Effector memory CD4-positive, alpha-beta T cell (primary cell): Measurements from ENCODE around the gene ADARB2.
"Not testable (repeated sequence)": the region's sequence is repeated elsewhere in the genome, so short reads cannot be mapped to it uniquely, and the experiment has no call there.

Source experiments
- DNase-seq, 3 donors: peaks; one replicate each; pipeline ENCODE4 v3.0.0-alpha.2; 2020
- H3K27ac ChIP-seq: 2 replicates; pipeline ENCODE4 v1.7.0; 2013; ENCODE audit warnings: mild to moderate bottlenecking, low read length, moderate library complexity; ENCODE audit not compliant: insufficient read depth, poor library complexity, severe bottlenecking
- H3K27me3 ChIP-seq: replicated peaks from 2 replicates; pipeline ENCODE4 v1.7.0; 2013; ENCODE audit warnings: mild to moderate bottlenecking, low read length; ENCODE audit not compliant: insufficient read depth, control insufficient read depth, poor library complexity, severe bottlenecking
- H3K36me3 ChIP-seq: 2 replicates; pipeline ENCODE4 v1.7.0; 2013; ENCODE audit warnings: mild to moderate bottlenecking, low read length, moderate library complexity; ENCODE audit not compliant: control insufficient read depth, insufficient read depth
- H3K4me1 ChIP-seq: 2 replicates; pipeline ENCODE4 v1.7.0; 2013; ENCODE audit warnings: low read length, mild to moderate bottlenecking; ENCODE audit not compliant: control insufficient read depth, insufficient read depth, poor library complexity, severe bottlenecking
- H3K4me3 ChIP-seq: 2 replicates; pipeline ENCODE4 v1.7.0; 2013; ENCODE audit warnings: low read length, low read depth, mild to moderate bottlenecking; ENCODE audit not compliant: insufficient read depth, poor library complexity, severe bottlenecking
- H3K9me3 ChIP-seq: 2 replicates; pipeline ENCODE4 v1.7.0; 2013; ENCODE audit warnings: mild to moderate bottlenecking, low read length, moderate library complexity; ENCODE audit not compliant: control insufficient read depth

The ADARB2 gene

DNA sequence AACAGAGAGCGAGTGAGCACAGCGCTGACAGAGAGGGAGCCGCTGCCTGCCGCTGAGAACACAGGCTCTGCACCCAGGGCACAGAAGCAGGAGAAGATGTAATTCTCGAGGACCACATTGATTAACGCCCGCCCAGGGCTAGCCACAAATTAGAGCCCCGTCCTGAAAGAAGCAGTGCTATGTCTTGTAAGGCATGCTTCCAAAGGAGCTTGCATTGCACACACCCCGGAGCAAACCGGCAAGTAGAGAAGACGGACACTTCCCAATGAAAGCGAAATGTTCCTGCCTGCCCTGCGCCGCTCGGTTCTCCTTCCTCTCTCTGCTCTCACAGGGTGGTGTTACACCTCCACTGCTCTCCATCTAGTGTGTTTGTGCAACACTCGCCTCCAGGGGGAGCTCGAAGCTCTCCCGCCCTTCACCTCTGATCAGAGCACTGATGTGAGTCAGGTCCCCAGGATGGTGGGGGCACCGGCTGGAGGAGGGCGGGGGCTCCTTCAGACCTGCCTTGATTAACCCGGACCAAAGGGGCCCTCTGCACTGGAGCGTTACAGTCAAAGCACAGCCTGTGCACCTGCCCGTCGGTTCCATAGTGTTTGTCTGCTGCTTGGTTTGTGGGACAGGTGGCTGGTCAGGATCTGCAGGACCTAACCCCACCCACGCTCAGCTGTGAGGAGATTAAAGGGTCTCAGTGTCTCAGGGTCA lies 316.5 kb downstream of the ADARB2 start:
- Histone ChIP-seq H3K4me1 (no peaks in the 10 kb centered on the region), H3K36me3 (no peaks in the 10 kb centered on the region), H3K4me3 (no peak overlapping the region), H3K9me3 (no peaks in the 10 kb centered on the region), H3K27ac (no peak overlapping the region), H3K27me3 (peaks cover 6% of the 10 kb centered on the region)
- peak in 2 of 3 donors; percentile 5 to 11 for DNase-seq

DNA sequence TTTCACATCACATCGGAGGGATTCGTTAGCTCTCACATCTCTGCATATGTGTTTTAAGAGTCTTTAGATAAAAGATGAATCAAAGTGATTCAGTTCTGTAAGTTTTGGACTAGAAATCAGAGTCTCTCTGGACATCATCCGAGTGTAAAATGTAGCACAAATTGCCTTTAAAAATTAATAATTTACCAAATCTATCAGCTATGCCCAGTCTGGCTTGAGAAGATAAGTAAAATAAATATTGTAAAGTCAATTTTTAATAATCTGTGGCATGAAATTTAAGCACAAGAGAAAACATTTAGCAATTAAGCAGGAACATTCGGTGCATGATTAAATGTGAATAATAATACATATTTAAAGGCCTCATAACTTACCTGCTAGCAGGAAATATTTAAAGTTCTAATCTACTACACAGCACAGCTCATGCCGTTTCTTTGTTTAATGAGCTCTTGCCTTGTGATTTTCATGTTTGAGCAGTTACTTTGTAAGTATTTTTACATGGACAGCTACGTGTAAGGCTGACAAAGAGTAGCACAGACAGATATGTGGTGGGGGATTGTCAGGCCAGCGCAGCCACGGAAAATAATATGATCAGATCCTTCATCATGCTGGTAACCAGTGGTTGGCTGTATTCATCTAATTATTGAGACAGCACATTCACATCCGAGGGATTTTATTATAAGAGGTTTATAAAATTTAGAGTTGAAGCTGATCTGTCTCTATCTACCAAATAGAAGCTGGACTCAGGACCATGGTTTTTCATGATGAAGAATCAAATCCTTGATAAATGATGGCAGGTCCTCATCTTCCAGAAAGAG lies 317.3 kb downstream of the ADARB2 start:
- DNase-seq = no peak
- no peak overlapping the region for H3K4me3 ChIP-seq
- no peaks in the 10 kb centered on the region for H3K4me1 ChIP-seq
- H3K27me3 ChIP-seq = peaks cover 6% of the 10 kb centered on the region
- no peaks in the 10 kb centered on the region for H3K36me3 ChIP-seq
- no peaks in the 10 kb centered on the region for H3K9me3 ChIP-seq
- no peak overlapping the region for H3K27ac ChIP-seq

DNA sequence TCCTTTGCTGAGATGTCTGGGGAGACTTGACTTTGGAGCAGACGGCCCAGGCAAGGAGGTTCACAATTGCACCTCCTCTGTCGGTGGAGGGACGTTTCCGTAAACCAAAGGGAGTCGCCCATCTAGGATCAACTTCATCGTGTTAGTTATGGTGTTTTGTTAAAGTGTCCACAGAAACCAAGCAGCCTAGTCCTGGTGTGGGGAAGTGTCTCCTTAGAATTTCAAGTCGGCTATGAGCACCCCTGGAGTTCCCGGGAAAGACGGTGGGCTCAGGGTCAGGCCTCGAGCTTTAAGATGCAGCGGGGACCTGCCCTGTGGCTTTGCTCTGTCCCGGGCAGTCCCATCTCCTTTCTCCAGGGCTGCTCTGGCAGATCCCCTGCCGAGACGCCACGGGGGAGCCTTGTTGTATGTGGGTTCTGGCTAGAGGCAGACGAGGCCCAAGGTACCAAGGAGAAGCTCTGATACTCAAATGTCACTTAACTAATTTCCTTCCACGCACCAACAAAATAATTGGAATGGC lies 319.2 kb downstream of the ADARB2 start:
- H3K27me3 ChIP-seq = peaks cover 6% of the 10 kb centered on the region
- DNase-seq = no peak
- no peak overlapping the region for H3K4me3 ChIP-seq
- no peaks in the 10 kb centered on the region for H3K9me3 ChIP-seq
- H3K27ac ChIP-seq = no peak overlapping the region
- H3K36me3 ChIP-seq = no peaks in the 10 kb centered on the region
- no peaks in the 10 kb centered on the region for H3K4me1 ChIP-seq

DNA sequence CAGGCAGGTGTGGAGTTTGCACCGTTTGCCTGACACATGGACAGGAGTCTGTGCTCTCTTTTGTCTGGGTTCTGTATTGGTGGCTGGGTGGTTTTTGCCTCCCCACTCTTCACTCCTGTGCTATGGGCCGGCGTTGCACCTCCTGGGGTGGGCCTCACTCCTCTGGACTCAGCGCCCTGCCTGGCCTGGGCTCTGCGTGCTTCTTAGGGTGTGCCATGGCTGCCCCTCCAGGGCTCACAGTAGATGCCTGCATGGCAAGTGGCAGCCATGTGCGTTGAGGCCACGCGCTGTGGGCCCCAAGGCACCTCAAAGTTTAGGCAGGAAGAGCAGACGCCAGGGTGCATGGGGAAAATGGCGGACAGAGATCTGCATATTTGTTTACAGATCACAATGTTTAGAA lies 319.8 kb downstream of the ADARB2 start:
- no peak for DNase-seq
- Histone ChIP-seq H3K36me3 (no peaks in the 10 kb centered on the region), H3K4me1 (no peaks in the 10 kb centered on the region), H3K4me3 (no peak overlapping the region), H3K27me3 (peaks cover 6% of the 10 kb centered on the region), H3K27ac (no peak overlapping the region), H3K9me3 (no peaks in the 10 kb centered on the region)

DNA sequence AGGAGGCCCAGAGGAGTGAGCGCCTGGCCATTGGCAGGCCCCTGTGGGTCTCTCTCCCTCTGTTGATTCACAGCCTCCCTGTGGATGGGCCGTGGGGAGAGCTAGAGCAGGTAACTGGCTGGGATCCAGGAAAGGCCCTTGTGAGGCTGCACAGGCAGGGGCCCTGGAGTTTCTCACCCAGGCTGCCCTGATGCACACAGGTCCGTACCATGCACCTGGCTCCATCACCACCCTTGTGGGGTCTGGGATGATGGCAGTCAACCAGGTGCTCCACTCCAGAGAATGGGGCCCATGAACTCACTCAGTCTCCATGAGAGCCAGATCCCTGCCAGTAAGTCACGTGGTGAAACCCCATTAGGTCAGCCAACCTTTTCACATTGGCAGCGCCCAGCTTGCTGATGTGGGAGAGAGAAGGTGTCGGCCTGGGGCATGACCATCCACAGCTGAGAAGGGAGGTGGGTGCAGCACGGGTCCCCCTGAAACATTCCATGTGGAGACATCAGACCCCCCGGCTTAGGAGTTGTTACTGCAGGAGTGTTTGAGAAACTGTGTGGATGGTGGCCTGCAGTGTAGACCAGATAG lies 320.8 kb downstream of the ADARB2 start:
- H3K27me3 ChIP-seq = peaks cover 6% of the 10 kb centered on the region
- H3K4me1 ChIP-seq = no peaks in the 10 kb centered on the region
- no peak overlapping the region for H3K27ac ChIP-seq
- H3K9me3 ChIP-seq = no peaks in the 10 kb centered on the region
- H3K36me3 ChIP-seq = no peaks in the 10 kb centered on the region
- DNase-seq = no peak
- no peak overlapping the region for H3K4me3 ChIP-seq

DNA sequence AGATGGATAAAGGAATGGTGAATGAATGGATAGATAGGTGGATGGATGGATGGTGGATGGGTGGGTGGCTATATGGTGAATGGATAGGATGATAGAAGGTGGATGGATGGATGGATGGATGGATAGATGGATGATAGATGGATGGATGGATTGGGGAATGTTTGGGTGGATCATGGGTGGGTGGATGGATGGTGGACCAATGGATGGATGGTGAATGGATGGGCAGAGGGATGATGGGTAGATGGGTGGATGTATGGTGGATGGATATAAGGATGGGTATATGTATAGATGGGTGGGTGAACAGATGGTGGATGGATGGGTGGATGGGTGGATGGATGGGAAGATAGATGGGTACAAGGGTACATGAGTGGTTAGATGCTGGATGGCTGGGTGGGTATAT lies 322.4 kb downstream of the ADARB2 start:
- DNase-seq = no peak
- Histone ChIP-seq H3K27me3 (peaks cover 6% of the 10 kb centered on the region), H3K9me3 (no peaks in the 10 kb centered on the region), H3K27ac (no peak overlapping the region), H3K4me3 (no peak overlapping the region), H3K4me1 (no peaks in the 10 kb centered on the region), H3K36me3 (no peaks in the 10 kb centered on the region)

DNA sequence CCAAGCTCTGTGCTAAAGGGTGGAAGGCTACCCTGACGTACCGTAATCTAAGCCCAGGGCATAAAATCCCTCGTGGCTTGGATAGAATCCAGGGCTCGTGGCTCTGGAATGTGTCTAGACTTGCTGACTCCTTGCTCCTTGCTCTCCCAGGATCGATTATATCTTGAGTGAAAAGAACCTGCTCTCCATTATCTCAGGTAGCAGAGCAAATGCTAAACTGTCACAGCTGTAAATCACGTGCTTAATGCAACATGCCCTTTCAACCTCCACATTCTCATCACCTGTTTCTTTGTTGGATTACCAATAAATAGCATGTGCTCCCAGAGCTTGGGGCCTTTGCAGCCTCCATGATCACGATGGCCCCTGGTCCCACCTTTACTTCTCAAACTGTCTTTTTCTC lies 323.0 kb downstream of the ADARB2 start:
- H3K4me3 ChIP-seq, H3K9me3 ChIP-seq, H3K27ac ChIP-seq, H3K36me3 ChIP-seq, H3K4me1 ChIP-seq, DNase-seq, H3K27me3 ChIP-seq: not testable (repeated sequence)

DNA sequence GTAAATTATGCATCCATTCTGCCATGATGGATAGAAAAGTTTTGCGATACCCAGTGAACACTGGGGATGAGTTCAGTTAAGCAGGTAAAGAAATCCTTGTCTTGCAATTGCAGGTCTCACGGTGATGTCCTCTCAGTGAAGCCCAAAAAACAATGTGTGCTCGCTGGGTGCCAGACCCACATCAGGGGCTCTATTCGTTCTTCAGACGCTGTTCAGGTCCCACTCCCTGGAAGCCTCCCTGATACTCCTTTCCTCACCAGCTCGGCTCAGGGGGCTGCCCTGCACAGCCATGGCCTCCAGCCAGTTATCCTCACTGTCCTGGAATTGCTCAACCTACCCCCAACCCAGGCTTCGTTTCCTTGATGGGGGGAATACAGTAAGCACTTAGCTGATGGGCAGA lies 323.5 kb downstream of the ADARB2 start:
- no peaks in the 10 kb centered on the region for H3K4me1 ChIP-seq
- no peaks in the 10 kb centered on the region for H3K27me3 ChIP-seq
- H3K27ac ChIP-seq = no peak overlapping the region
- no peak for DNase-seq
- H3K9me3 ChIP-seq = no peaks in the 10 kb centered on the region
- no peak overlapping the region for H3K4me3 ChIP-seq
- no peaks in the 10 kb centered on the region for H3K36me3 ChIP-seq

DNA sequence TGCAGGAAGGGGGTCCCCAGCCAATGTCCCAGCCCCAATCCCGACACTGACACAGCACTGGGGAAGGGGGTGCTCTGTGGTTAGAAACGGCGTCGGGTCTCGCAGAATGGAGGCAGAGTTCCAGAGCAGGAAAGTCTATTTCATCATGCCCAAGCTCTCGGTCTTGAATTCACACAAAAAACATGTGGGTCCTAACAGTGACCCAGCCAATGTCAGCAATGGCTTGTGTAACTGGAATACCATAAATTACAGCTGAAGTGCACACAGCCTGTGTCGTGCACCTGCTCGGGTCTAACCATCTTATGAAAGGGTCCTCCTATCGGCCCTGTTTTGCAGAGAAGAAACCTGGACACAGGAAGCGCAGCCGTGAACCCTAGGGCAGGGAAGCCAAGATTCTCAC lies 324.1 kb downstream of the ADARB2 start:
- Histone ChIP-seq H3K4me1 (no peaks in the 10 kb centered on the region), H3K27ac (no peak overlapping the region), H3K4me3 (no peak overlapping the region), H3K27me3 (no peaks in the 10 kb centered on the region), H3K9me3 (no peaks in the 10 kb centered on the region), H3K36me3 (no peaks in the 10 kb centered on the region)
- no peak for DNase-seq
